GM18519 (cell line): Measurements from ENCODE around the gene CEP131.

ENCODE experiments used
- ATAC-seq: cut with Tn5 transposase; IDR thresholded peaks from one replicate; pipeline ENCODE4 v1.9.1; 2021; ENCODE audit warnings: mild to moderate bottlenecking, moderate library complexity; ENCODE audit not compliant: unreplicated experiment, low FRiP score

CEP131 gene

GRCh38 chr17:81252326-81252986 lies 29.7 kb upstream of the CEP131 start:
- no peak for ATAC-seq

GRCh38 chr17:81251709-81252301 lies 29.0 kb upstream of the CEP131 start:
- ATAC-seq = no peak

- ATAC-seq = no peak
These were observed 28.4 kb upstream of the CEP131 start for GRCh38 chr17:81251094-81251708.

- ATAC-seq = no peak
These were observed 27.7 kb upstream of the CEP131 start for GRCh38 chr17:81250286-81251093.

- no peak for ATAC-seq
These were observed 26.7 kb upstream of the CEP131 start for GRCh38 chr17:81249223-81250040.

GRCh38 chr17:81248649-81249048 lies 25.9 kb upstream of the CEP131 start:
- ATAC-seq = no peak

GRCh38 chr17:81247339-81247990 lies 24.7 kb upstream of the CEP131 start:
- ATAC-seq = no peak

- no peak for ATAC-seq
These were observed 24.0 kb upstream of the CEP131 start for GRCh38 chr17:81246679-81247338.

GRCh38 chr17:81246343-81246670 lies 23.5 kb upstream of the CEP131 start:
- no peak for ATAC-seq

GRCh38 chr17:81245665-81246342 lies 23.0 kb upstream of the CEP131 start:
- ATAC-seq = no peak

- no peak for ATAC-seq
These were observed 22.4 kb upstream of the CEP131 start for GRCh38 chr17:81245024-81245664.

- ATAC-seq = no peak
These were observed 21.7 kb upstream of the CEP131 start for GRCh38 chr17:81244358-81245023.

GRCh38 chr17:81243333-81243664 lies 20.5 kb upstream of the CEP131 start:
- no peak for ATAC-seq

GRCh38 chr17:81242421-81243332 lies 19.9 kb upstream of the CEP131 start:
- no peak for ATAC-seq

- ATAC-seq = no peak
These were observed 19.1 kb upstream of the CEP131 start for GRCh38 chr17:81241648-81242420.

- no peak for ATAC-seq
These were observed 18.4 kb upstream of the CEP131 start for GRCh38 chr17:81241203-81241602.
